Activated CD4-positive, alpha-beta T cell treated with anti-CD3 and anti-CD28 coated beads, Interleukin-2, amount 50 U/mL, for 24 hours (primary cell): ENCODE measurements around the gene FAM151A.
A peak's percentile ranks its signal among the peaks of the same experiment; 100 is the strongest.

Source experiments
- DNase-seq, 2 donors: peaks; one replicate each; pipeline ENCODE4 v3.0.0-alpha.2; 2020; ENCODE audit warnings: low read depth in 1 of 2, low spot score in 1 of 2

Gene FAM151A

DNA sequence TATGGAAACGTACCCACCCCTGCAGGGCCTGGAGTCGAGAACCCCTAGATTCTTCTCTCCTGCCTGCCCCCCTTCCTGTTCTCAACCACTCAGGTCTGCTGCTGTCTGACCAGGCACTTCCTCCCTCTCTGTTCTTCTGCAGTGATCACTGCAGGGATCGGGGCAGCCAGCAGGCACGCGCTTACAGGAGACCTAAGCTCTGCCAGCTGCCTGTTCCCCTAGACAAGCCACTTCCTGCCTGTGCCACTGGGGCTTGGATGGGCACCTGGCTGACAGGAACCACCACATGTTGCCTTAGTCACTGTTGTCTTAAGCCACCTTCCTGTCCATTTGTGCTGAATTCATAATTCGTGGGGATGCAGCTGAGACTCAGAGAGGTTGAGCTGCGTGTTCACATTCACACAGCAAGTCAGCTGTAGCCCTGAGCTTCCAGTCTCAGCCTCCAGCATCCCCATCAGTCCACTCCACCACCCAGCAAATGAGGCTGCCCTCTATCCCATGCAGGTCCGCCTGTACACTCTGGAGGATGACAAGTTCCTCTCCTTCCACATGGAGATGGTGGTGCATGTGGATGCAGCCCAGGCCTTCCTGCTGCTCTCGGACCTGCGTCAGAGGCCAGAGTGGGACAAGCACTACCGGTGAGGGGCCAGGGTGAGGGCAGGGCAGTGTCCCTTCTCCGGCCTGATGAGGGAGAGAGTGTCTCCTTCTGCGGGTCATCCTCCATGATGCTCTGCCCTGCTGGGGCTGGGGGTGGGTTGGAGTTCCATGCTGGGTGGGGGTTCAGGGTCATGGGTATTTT lies 18.6 kb downstream of the FAM151A start:
- peak in 1 of 2 donors; percentile 3 for DNase-seq

DNA sequence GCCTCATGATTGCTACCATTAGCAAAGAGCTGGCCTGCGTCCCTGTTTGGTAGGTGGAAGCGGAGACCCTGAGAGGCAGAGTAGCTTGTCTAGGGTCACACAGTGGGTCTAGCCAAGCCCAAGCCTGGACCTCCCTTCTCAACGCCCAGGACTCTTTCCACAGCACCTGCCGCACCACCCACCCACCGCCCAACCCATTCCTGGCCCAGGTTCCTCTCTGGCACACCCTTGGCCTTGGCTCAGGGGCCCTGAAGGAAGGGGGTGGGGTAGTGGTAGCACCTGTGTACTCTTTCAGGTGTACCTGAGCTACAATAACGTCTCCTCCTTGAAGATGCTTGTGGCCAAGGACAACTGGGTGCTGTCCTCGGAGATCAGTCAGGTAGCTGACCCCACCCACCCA lies 19.3 kb downstream of the FAM151A start:
- no peak for DNase-seq

DNA sequence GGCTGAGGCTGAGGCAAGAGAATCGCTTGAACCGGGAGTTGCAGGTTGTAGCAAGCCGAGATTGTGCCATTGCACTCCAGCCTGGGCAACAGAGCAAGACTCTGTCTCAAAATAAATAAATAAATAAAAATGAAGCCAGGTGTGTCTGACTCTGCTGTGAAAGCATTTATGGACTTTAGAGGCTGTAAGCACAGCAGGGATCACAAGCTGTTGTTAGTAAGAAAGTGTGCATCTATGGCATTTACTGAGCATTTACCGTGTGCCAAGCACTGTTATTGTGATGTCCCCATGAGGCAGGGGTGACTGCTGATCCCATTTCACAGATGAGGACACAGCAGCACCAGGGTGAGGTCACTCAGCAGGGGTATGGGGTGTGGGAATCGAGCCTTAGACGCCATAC lies 20.1 kb downstream of the FAM151A start:
- no peak for DNase-seq

DNA sequence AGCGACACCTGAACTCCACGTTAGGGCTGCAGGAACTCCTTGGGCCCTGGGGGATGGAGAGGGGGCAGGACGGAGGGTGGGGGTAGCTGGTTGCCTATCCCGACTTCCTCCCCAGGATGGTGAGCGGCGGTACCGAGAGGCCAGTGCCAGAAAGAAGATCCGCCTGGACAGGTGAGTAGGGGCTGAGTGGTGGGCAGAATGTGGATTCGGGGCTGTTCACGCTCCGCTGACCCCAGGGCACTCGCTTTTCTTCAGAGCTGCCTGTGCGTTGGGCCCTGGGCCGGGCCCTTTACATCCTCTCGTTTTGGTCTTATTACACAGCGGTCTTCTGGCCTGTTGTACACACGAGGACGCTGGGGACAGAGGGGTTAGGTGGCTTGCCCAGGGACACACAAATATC lies 20.8 kb downstream of the FAM151A start:
- no peak for DNase-seq

DNA sequence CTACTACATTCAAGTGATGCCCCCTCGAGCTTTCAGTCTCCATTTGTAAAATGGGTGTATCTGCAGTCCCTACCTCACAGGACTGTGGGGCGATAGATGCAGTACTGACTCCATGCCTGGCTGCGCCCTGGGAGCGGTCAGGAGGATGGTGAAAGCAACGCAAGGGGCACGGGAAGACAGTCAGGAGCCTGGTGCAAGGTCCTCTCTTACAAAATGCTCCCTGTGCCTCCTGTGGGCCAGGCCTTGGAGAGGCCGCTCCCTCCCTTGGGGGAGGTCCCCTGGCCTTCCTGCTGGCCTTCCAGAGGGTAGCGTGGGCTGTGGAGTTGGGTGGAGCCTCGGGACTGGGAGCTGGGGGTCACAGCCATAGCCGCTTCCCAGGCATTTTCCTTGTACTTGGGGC lies 21.6 kb downstream of the FAM151A start:
- no peak for DNase-seq

DNA sequence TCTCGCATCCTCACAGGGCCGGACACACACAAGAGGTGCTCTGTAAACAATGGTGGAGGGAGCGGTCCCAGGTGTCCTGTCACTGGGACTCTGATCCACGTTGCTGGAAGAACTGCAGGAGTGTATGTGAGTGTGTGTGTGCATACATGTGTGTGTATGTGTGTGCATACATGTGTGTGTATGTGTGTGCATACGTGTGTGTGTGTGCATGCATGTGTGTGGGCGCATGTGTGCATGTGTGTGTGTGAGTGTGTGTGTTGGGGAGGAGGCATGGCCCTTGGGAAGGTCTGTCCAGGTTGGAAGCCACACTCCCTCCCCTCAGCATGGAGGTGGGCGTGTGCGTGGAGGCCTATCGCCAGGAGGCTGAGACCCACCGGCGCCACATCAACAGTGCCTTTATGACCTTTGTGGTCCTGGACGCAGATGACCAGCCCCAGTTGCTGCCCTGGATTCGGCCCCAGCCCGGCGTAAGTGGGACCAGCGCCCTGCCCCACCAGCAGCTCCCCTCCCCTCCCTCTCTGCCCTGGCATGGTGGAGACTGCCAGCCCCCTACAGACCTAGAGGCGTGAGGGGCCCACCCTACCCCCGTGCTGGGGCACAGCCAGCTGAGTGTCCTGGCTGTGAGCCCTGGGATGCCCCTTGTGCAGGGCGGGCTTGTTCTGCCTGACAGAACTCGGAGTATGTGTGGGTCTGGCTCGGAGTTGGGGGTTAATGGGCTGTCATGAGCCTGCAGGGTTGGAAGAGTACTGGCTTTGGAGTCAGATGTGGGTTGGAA lies 22.2 kb downstream of the FAM151A start:
- no peak for DNase-seq

DNA sequence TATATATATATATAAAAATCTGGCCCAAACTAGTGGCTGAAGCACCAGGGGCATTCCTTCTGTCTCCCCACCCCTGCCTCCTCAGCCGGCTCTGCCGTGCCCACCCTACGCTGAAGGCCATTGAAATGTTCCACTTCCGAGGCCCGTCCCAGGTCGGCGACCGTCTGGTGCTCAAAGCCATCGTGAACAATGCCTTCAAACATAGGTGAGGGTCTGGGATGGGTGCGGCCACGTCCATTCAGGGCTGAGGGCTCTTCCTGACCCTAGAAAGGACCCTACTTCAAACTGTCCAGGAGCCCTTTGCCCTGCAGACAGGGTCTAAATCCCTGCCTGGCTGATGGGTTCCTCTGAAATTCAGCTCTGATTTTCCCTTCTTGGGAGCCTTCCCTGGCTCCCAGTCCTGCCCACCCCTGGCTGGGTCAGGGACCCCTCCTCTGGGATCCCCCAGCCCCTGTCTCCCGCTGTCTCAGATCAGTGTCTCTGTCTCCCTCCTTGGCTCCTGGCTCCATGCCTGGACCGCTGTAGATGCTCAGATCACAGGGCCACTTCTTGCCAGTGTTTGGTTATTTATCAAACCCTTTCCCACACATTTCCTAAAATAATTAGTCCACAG lies 24.0 kb downstream of the FAM151A start:
- no peak for DNase-seq

DNA sequence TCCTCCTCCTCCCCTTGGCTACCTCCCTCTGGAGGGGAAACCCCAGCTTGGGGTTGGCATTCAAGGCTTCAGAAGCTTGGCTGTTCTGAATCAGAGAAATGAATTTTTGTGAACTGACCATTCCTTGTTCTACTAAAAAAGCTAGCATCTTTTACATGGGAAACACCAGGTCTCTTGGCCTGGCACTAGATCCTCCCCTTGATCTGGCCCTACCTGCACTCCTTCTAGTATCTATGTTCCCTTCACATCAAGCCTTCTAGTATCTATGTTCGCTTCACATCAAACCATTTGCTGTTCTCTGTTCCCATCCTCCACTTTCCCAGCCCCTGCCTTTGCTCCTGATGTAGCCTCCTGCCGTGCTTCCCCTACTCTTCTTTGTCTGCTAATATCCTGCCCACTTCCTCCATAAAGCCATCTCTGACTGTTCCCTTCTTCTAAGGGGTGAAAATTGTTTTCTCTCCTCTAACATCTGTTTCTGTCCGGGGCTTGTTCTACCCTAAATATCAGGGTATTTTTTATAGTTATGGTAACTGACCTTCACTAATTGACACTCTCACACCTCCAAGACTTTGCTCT lies 25.8 kb downstream of the FAM151A start:
- DNase-seq: no peak

DNA sequence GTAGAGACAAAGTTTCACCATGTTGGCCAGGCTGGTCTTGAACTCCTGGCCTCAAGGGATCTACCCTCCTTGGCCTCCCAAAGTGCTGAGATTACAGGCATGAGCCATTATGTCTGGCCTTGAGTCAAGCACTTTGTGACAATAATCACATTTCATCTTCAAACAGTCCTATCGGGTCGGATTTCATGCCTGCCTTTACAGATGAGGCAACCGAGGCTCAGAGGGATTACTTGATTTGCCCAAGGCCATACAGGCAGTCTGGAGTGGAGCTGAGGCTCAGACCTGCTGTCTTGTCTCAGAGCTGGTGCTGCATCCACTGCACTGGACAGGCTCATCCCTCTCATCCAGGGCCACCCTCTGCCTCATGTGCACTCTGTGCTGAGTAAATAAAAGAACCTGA lies 26.6 kb downstream of the FAM151A start:
- DNase-seq: no peak

DNA sequence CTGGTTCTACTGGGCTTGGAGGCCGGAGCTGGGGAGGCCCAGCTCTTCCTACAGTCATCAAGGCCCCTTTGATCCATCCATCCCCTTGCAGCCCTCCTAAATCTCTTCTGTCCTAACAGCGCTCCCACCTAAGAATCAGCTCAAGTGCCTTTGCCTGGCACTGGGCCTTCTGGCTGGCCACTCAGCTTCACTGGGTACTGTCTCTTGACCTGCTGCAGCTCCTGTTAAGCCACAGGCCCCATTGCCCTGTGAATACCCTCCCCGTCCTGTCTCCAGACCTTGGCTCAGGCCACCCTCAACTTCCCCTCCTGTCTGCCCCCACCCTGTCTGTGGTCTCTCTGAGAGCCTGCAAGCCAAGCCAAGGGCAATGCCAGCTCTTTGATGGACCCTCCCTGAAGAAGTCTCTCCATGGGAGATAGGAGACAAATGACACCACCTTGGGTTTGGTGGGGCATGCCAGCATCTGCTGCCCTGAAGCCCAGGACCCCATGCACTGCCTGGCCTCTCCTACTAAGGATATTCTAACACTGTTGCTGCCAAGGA lies 27.3 kb downstream of the FAM151A start:
- DNase-seq: no peak

DNA sequence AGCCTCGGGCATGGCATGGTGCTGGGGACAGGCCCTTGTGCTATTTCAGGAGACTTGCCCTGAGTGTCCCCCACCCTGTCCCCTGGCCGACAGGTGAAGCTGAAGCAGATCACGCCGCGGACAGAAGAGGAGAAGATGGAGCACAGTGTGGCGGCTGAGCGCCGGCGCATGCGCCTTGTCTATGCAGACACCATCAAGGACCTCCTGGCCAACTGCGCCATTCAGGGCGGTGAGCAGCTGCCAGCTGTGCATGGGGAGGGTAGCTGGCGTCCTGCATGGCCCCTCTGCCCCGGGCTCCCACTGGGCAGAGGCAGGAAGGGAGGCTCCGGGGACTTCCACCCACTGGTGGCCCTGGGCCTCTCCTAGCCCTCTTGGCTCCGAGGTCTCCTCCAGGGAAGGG lies 28.9 kb downstream of the FAM151A start:
- no peak for DNase-seq

DNA sequence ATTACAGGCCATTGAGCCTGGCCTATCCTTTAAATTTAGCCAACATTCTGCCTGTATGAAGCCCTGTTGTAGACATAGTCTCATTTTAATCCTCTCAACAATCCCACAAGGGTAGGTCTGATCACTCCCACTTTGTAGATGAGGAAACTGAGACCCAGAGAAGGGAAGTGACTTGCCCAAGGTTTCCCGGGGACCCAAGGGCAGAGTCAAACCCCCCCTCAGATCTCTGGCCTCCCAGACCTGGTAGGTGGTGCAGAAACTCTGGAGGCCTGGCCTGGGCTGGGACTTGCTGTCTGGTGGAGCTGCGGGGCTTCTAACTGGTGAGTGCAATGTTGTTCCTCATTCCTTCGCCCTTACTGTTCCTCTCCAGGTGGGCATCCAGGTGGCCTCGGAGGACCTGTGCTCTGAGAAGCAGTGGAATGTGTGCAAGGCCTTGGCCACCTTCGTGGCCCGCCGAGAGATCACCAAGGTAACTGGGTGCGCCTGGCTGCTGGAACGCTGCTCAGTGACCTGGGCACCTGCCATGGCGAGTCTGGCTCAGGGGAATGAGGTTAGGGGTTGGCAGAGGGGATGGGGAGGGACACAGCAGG lies 29.7 kb downstream of the FAM151A start:
- DNase-seq: no peak

DNA sequence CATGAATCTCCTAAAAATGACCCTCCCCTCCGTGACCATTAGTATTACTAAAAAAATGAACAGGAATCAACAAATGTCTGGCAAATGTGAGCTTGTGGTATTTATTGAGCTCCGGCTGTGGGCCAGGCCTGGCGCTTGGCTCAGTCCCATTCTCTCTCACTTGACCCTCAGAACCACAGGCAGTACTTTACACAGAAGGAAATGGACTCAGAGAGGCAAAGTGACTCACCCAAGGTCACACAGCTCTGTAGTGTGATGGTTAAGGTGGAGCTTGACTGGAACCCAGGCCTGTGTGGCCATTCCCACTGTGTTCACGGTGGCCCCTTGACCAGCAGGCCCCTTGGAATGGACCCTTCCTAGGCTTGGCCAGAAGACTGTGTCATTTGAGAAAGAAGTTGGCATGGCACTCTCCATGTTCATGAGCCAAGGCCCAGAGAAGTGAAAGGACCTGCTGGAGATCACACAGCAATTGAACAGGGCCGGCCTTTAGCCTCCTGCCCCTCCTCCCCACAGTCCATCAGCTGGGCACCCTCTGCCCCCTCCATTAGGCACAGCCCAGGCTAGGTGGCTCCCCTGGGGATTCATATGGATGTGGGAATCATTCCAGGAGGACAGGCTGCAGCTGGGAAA lies 32.1 kb downstream of the FAM151A start:
- no peak for DNase-seq

DNA sequence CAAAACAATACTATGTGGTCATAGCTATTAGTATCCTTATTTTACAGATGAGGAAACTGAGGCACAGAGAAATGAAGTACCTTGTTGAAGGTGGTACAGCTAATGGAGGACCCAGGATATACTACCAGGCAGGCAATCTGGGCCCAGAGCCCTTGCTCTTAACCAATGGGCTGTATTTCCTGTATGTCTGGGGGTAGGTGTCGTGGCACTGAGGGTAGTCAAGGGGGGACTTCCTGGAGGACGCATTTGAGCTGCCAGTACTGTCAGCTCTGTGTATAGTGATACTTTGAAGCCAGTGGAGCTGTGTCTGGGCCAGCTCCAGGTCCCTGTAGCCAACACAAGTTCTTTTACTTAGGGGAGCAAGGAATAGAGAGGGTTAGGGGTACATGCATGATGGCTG lies 34.9 kb downstream of the FAM151A start:
- DNase-seq: no peak

DNA sequence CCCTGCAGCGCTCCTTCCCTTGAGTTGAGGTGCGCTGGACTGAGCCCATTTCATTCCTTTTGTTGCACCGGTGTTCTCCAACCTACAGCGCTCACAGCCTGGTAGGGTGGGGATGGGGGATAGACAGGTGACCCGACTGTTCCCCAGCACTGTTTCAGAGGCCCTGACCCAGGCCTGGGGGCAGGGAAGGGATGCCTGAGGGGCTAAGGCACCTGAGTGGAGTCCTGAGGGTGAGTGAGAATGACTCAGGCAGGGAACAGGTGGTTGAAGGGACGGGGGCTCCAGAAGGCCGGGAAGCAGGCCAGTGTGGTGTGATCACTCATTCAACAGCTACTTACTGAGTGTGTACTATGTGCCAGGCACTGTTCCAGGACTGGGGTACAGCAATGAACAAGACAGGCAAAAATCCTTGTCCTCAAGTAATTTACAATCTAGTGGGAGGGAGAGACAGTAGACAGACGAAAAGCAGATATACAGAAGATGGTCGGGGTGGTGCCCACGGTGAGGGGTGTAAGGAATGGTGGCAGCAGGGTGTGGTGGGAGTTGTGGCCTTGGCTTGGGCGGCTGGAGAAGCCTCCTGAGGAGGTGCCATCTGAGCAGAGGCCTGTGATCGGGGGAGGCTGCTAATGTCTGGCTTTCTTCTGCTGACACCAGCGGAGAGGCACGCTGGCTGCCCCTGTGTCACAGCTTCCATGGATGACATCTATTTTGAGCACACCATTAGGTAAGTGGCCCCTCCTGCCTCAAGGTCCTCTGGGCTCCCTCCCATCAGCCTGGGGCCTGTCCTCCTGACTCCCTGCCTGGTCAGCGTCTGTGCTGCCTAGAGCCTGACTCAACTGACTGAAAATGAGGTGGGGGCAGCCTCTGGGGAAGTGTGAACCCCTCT lies 37.9 kb downstream of the FAM151A start:
- DNase-seq: no peak

DNA sequence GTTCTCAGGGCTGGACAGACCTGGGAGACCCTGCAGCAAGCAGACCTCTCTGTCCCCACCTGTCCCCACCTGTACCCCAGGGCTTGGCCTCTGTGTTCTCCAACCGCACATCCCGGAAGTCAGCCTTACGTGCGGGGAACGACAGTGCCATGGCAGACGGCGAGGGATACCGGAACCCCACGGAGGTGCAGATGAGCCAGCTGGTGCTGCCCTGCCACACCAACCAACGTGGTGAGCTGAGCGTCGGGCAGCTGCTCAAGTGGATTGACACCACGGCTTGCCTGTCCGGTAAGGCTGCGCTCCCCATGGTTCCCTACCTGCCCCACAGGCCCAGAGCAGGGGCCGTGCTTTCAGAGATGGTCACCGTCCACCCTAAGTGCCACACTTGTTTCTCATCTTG lies 38.8 kb downstream of the FAM151A start:
- no peak for DNase-seq

DNA sequence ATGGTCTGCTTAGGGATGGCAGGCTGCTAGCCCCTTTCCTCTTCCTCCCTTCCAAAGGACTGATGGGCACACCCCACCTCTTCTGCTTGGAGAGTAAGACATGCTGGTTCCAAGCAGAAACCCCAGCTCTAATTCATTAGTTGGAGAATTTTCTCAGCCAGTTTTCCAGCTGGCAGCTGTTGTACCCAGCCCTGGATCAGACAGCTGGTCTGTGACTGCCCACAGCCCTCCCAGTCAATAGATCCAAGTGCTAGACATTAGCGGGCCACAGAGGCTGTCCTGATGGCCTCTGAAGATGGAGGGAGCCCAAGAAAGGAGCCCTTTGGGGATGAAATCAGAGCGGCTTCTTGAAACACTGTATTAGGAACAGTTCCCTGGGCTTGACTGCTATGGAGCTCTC lies 39.5 kb downstream of the FAM151A start:
- no peak for DNase-seq

DNA sequence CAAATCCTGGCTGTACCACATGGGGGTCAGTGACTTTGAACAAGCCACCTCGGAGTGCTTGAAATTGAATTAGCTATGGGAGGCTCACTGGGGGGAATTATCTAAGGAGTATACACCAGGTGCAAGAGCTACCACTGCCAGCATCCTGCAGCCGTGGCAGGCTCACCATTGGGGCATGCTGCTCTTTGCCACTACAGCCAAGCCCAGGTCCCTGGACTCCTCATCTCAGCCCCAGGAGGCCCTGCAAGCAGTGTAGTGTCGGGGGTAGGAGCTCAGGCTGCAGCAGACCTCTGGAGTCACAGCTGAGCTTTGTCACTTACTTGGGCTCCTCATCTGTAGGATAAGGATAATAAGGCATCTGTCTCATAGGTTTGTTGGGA lies 40.0 kb downstream of the FAM151A start:
- no peak for DNase-seq

DNA sequence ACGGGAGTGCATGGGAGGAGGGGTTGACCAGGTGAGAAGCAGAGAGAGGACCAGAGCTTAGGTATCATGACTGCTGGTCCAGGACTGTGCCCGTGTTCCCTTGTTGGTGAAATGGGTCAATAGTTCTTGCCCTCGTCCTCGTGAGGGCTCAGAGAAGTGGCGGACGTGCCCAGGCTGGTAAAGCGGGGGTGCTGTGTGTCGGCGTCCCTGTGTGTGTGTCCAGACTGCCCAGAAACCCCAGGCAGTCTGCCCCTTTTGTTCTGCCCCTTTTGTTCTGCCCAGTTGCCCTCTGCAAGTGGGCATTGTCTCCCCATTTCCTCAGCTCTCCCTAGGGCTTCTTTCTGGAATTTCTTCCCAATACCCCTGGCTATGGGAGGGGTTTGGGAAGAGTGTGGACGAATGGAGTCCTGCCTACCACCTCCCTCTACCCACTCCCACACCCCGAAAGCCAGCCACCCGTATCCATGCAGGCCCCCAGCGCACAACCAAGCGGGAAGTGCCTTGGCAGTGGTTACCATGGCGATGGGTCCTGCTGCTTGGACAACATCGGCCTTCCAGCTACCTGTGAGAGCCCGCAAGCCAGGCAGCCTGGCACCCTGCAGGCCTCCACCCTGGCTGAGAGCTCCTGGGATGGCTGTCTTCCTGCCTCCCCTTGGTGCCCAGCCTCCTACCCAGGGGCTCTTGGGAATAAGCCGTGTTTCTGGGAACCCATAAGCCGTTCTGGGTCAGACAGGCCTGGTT lies 40.6 kb downstream of the FAM151A start:
- DNase-seq: no peak
